HG02759 (cell line): ENCODE measurements around the gene ARMC7.
A peak's percentile ranks its signal among the peaks of the same experiment; 100 is the strongest.

Source experiments
- ATAC-seq: cut with Tn5 transposase; IDR thresholded peaks from one replicate; pipeline ENCODE4 v1.9.1; 2021; ENCODE audit warnings: mild to moderate bottlenecking, moderate library complexity; ENCODE audit not compliant: unreplicated experiment

ARMC7 gene

GRCh38 chr17:75077496-75078283, 32.1 kb upstream of the ARMC7 start:
- peak; percentile 39 for ATAC-seq

- peak; percentile 45 for ATAC-seq
These were observed 31.3 kb upstream of the ARMC7 start for GRCh38 chr17:75078284-75079022.

- no peak for ATAC-seq
These were observed 30.8 kb upstream of the ARMC7 start for GRCh38 chr17:75079023-75079373.

GRCh38 chr17:75081611-75082540, 27.9 kb upstream of the ARMC7 start:
- ATAC-seq: no peak

GRCh38 chr17:75082683-75083082, 27.1 kb upstream of the ARMC7 start:
- ATAC-seq: no peak

GRCh38 chr17:75084039-75084660, 25.6 kb upstream of the ARMC7 start:
- ATAC-seq: no peak

DNA sequence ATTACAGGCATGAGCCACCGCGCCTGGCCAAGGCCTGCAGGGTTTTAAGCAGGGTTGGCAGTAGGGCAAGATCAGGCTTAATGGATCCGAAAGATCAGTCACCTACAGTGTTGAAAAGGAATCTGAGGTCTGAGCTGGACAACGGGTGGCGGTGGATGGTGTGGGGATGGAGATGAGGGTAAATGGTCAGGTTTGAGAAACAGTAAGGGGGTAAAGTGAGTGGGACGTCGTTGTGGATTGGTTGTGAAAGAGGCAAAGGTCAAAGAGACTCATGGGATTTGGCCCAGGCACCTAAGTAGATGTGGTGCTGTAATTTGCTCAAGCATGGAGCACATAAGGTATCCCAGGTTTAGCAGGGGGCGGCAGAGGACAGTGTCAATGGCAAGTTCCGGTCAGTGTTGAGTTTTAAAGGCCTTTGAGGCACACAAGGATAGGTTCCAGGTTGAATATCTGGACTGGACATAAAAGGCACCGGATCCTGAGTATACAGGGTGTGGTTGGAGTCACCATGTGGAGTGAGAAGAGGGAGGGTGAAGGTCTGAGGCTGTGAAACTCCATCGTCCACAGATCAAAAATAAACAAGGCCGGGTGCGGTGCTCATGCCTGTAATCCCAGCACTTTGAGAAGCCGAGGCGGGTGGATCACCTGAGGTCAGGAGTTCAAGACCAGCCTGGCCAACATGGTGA, 23.1 kb upstream of the ARMC7 start:
- ATAC-seq: no peak

DNA sequence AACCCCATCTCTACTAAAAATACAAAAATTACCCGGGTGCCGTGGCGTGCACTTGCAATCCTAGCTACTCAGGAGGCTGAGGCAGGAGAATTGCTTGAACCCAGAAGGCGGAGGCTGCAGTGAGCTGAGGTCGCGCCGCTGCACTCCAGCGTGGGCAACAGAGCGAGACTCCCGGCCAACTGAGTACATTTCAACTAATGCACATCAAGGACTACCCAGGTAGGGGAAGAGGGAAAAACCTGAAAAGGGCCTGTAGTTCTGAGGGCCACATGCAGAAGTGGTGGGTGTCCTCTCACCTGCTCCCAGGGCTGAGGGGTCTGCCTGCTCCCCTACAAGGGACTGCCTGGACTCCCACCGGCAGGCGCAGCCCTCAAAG, 22.6 kb upstream of the ARMC7 start:
- ATAC-seq: no peak

GRCh38 chr17:75087558-75088453, 22.0 kb upstream of the ARMC7 start, which contains the start of gene SLC16A5:
SLC16A5 (plus strand) TSS chr17:75087954; CDS start chr17:75093637, 5,683 bp downstream.
- ATAC-seq: peak; percentile 66

- ATAC-seq: no peak
These were observed 21.0 kb upstream of the ARMC7 start for GRCh38 chr17:75088465-75089417.

GRCh38 chr17:75090871-75091854, 18.6 kb upstream of the ARMC7 start:
- no peak for ATAC-seq

- no peak for ATAC-seq
These were observed 17.9 kb upstream of the ARMC7 start for GRCh38 chr17:75091855-75092327.

DNA sequence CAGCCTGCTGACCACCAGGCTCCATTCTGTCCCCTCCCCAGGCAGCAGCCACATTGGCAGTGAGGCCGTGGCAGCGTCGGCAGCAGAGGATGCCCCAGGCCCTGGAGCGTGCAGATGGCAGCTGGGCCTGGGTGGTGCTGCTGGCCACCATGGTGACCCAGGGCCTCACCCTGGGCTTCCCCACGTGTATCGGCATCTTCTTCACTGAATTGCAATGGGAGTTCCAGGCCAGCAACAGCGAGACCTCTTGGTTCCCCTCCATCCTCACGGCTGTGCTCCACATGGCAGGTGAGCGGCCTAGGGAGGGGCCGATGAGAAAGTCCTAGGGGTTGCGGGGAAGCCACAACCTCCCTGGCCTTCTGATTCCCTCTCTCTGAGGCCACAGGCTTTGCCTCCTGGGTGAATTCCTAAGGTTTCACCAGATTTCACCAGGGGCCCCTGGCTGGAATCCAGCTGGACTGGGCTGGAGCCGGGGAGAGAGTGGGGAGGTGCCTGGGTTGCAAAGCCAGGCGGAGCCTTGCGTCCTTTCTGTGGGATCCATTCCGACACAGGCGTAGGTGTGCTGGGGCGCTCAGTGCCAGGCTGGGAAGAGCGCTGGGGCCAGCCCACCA, 16.1 kb upstream of the ARMC7 start:
- ATAC-seq: no peak

DNA sequence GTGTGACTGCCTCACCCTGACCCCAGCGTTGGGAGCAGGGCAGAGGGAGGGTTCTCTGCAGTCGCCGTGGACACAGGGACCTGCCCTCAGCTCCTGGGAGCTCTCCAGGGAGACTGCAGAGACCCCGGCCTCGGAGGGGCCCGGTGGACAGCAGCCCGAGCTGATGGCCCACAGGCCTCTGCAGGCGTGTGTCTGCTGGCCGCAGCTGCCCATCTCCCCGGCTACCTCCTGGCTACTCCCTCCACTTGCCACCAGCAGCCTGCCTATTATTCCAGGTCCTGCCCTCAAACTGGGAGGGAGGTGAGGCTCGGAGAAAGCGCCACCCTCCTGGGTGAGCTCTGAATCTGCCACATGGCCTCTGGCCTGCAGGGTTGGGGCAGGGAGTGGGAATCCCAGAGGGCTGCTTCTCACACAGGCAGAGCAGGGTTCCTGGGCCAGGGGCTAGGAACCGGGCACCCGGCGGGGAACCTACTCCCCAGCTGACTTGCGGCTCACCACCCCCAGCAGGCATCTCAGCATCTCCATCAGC, 14.8 kb upstream of the ARMC7 start:
- ATAC-seq: no peak

DNA sequence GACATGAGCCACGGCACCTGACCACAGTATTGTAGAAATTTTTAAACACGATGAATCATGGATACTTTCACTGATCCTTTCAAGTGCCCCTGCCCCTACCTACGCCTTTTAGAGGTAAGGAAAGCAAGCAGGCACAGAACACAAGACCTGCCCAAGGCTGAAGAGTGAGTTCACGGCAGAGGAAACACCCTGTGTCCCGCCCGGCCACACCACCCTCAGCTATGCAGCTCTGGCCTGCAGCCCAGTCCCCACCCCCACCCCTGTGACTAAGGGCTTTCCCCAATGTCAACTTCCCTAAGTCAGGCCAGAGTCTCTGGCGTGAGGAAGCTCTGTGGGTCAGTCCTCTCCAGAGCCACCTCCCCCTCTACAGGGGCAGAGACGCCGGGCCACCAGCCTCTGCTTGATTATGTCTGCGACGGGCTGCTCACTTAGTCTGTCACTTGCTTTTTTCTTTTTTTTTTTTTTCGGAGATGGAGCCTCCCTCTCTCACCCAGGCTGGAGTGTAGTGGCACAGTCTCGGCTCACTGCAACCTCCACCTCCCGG, 13.6 kb upstream of the ARMC7 start:
- no peak for ATAC-seq

DNA sequence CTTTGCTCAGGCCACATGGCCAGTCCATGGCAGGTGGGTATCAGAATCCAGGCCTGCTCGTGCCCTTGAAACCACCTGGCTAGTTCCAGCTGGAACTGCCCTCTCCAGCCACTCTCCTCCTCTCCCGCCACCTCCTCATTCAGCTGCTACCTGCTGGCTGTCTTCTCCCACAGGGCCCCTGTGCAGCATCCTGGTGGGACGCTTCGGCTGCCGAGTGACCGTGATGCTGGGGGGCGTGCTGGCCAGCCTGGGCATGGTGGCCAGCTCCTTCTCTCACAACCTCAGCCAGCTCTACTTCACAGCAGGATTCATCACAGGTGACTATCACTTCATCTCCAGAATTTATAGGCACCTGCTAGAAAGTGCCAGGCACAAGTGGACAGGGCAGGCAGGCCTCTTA, 11.9 kb upstream of the ARMC7 start:
- ATAC-seq: no peak
